Esophagus muscularis mucosa (tissue), 4 donors: Measurements from ENCODE around the gene MOSMO. TPM values are rescaled to one million over a fixed set of nuclear protein-coding genes. Genes with fewer than 3 reads are reported as not detected.
"Not testable (repeated sequence)": the region's sequence is repeated elsewhere in the genome, so short reads cannot be mapped to it uniquely, and the experiment has no call there.

Source experiments
- DNase-seq: peaks from one replicate; pipeline ENCODE4 v3.0.0-alpha.2; 2017; ENCODE audit errors: extremely low spot score
- H3K27ac ChIP-seq, 4 donors: fragments of 200-600 bp; sonication (generic); replicated peaks in 1 of 4; 1 replicate in 3 of 4; 2 replicates in 1 of 4; pipeline ENCODE4 v1.5.1; 2016 to 2019; ENCODE audit warnings: mild to moderate bottlenecking in 1 of 4
- H3K27me3 ChIP-seq, 4 donors: fragments of 200-600 bp; sonication (generic); one replicate each; pipeline versions ENCODE4 v1.5.1 to v1.6.0; 2016 to 2019
- H3K36me3 ChIP-seq, 4 donors: fragments of 200-600 bp; sonication (generic); one replicate each; pipeline ENCODE4 v1.5.1; 2016 to 2019
- H3K4me1 ChIP-seq, 4 donors: fragments of 200-600 bp; sonication (generic); one replicate each; pipeline ENCODE4 v1.5.1; 2016 to 2019
- H3K4me3 ChIP-seq, 4 donors: fragments of 200-600 bp; sonication (generic); 1 replicate in 2 of 4; 2 replicates in 2 of 4; pipeline ENCODE4 v1.5.1; 2016 to 2019; ENCODE audit warnings: mild to moderate bottlenecking in 4 of 4, moderate library complexity in 1 of 4
- H3K9me3 ChIP-seq, 4 donors: fragments of 200-600 bp; sonication (generic); 1 replicate in 3 of 4; 2 replicates in 1 of 4; pipeline ENCODE4 v1.5.1; 2016 to 2019
- CTCF ChIP-seq, 3 experiments: fragments of 200-600 bp in 2 of 3; fragments of 450-650 bp in 1 of 3; sonication (generic) in 2 of 3; IDR thresholded peaks; one replicate each; pipeline ENCODE4 v1.5.1; 2017 to 2019; ENCODE audit warnings: antibody characterized with exemption in 3 of 3, mild to moderate bottlenecking in 2 of 3, moderate library complexity in 1 of 3
- EP300 ChIP-seq: sonication (generic); formaldehyde crosslinking; IDR thresholded peaks from one replicate; pipeline ENCODE4 v1.6.1; 2017; ENCODE audit warnings: antibody characterized with exemption
- POLR2A ChIP-seq: fragments of 450-650 bp; IDR thresholded peaks from one replicate; pipeline ENCODE4 v1.6.1; 2017; ENCODE audit warnings: antibody characterized with exemption, moderate library complexity, mild to moderate bottlenecking, low read depth
- POLR2AphosphoS5 ChIP-seq, 2 donors: sonication (generic); formaldehyde crosslinking; IDR thresholded peaks; one replicate each; pipeline ENCODE4 v1.6.1; 2017; ENCODE audit warnings: antibody characterized with exemption in 2 of 2
- WGBS: methylation state at CpG from one replicate; pipeline ENCODE4 v1.1.5; 2018; 5-methylcytosine and 5-hydroxymethylcytosine counted together
- intact Hi-C: fragments of 100-400 bp; cut with DNase I; formaldehyde crosslinking; loops from one replicate; pipeline ENCODE4 v1.15.1; 2023
- total RNA-seq, 4 donors: library from RNA; depleted of rRNA; stranded (reverse); fragments of >200 nt; gene quantifications; one replicate each; pipeline versions ENCODE4 v1.1.0 to v1.2.1, GENCODE V29; 2016

The MOSMO gene
- total RNA-seq, 4 donors from 2014 or later: 15.1 to 21.6 (median 17.6) TPM

GRCh38 chr16:22035153-22035552, 27.2 kb downstream of the MOSMO start:
- H3K27me3 ChIP-seq: no peaks in the 10 kb centered on the region
- TF ChIP-seq POLR2AphosphoS5 (IDR thresholded peaks at IDR 0.05): no peak
- TF ChIP-seq CTCF (IDR thresholded peaks at IDR 0.05): no peak
- no peak for TF ChIP-seq POLR2A
- no peak for TF ChIP-seq EP300
- no peak for DNase-seq
- 66% methylated on average over 2 of the region's 2 CpGs for WGBS
- peaks cover 0 to 20% (median 7%) of the 10 kb centered on the region in 4 donors for H3K36me3 ChIP-seq
- no peak overlapping the region for H3K4me3 ChIP-seq
- no peaks in the 10 kb centered on the region for H3K4me1 ChIP-seq
- intact Hi-C loops: no loop called here
- H3K27ac ChIP-seq: no peak overlapping the region
- no peaks in the 10 kb centered on the region for H3K9me3 ChIP-seq

GRCh38 chr16:22043882-22044281, 36.0 kb downstream of the MOSMO start:
- 90% methylated on average over 3 of the region's 3 CpGs for WGBS
- H3K4me3 ChIP-seq, DNase-seq, H3K9me3 ChIP-seq, intact Hi-C loops, H3K36me3 ChIP-seq, H3K4me1 ChIP-seq, H3K27me3 ChIP-seq, H3K27ac ChIP-seq: not testable (repeated sequence)

GRCh38 chr16:22045888-22046287, 38.0 kb downstream of the MOSMO start:
- H3K4me3 ChIP-seq, intact Hi-C loops, H3K36me3 ChIP-seq, H3K9me3 ChIP-seq, DNase-seq, H3K27ac ChIP-seq, H3K4me1 ChIP-seq, H3K27me3 ChIP-seq: not testable (repeated sequence)
- 70% methylated on average over 5 of the region's 5 CpGs for WGBS

- no peaks in the 10 kb centered on the region for H3K27me3 ChIP-seq
- no peak overlapping the region for H3K4me3 ChIP-seq
- no peak for TF ChIP-seq CTCF (IDR thresholded peaks at IDR 0.05)
- no peak for TF ChIP-seq POLR2AphosphoS5 (IDR thresholded peaks at IDR 0.05)
- no peak for TF ChIP-seq POLR2A
- no peak for TF ChIP-seq EP300
- no peaks in the 10 kb centered on the region for H3K9me3 ChIP-seq
- H3K4me1 ChIP-seq: no peaks in the 10 kb centered on the region
- 92% methylated on average over 4 of the region's 4 CpGs for WGBS
- intact Hi-C loops: no loop called here
- H3K27ac ChIP-seq: no peak overlapping the region
- no peak for DNase-seq
- no peaks in the 10 kb centered on the region for H3K36me3 ChIP-seq
Observed at GRCh38 chr16:22050963-22051362, 43.1 kb downstream of the MOSMO start.

GRCh38 chr16:22052980-22053379, 45.1 kb downstream of the MOSMO start:
- WGBS: 86% methylated on average over 6 of the region's 6 CpGs

More at GRCh38 chr16:22052980-22053379, 45.1 kb downstream of the MOSMO start:
- H3K9me3 ChIP-seq: no peaks in the 10 kb centered on the region
- H3K4me1 ChIP-seq: no peaks in the 10 kb centered on the region
- TF ChIP-seq POLR2AphosphoS5 (IDR thresholded peaks at IDR 0.05) (no peak), EP300 (no peak), POLR2A (no peak), CTCF (IDR thresholded peaks at IDR 0.05) (no peak)
- no peaks in the 10 kb centered on the region for H3K36me3 ChIP-seq
- no peak overlapping the region for H3K27ac ChIP-seq
- intact Hi-C loops: no loop called here
- no peak for DNase-seq
- no peak overlapping the region for H3K4me3 ChIP-seq
- no peaks in the 10 kb centered on the region for H3K27me3 ChIP-seq
